Myocyte (in vitro differentiated cells): ENCODE measurements around the gene UBAP1. TPM values are rescaled to one million over a fixed set of nuclear protein-coding genes. Genes with fewer than 3 reads are reported as not detected.
A peak's percentile ranks its signal among the peaks of the same experiment; 100 is the strongest.
"Not testable (repeated sequence)": the region's sequence is repeated elsewhere in the genome, so short reads cannot be mapped to it uniquely, and the experiment has no call there.

Experiments
- DNase-seq: peaks from one replicate; pipeline ENCODE4 v3.0.0-alpha.2; 2012; ENCODE audit warnings: low read depth
- total RNA-seq: library from RNA; depleted of rRNA; stranded (reverse); fragments of >200 nt; gene quantifications from 2 replicates; pipeline ENCODE4 v1.2.3, GENCODE V29; 2014

Gene UBAP1
- total RNA-seq, 1 donor from 2014 or later = 30.5 TPM

DNA sequence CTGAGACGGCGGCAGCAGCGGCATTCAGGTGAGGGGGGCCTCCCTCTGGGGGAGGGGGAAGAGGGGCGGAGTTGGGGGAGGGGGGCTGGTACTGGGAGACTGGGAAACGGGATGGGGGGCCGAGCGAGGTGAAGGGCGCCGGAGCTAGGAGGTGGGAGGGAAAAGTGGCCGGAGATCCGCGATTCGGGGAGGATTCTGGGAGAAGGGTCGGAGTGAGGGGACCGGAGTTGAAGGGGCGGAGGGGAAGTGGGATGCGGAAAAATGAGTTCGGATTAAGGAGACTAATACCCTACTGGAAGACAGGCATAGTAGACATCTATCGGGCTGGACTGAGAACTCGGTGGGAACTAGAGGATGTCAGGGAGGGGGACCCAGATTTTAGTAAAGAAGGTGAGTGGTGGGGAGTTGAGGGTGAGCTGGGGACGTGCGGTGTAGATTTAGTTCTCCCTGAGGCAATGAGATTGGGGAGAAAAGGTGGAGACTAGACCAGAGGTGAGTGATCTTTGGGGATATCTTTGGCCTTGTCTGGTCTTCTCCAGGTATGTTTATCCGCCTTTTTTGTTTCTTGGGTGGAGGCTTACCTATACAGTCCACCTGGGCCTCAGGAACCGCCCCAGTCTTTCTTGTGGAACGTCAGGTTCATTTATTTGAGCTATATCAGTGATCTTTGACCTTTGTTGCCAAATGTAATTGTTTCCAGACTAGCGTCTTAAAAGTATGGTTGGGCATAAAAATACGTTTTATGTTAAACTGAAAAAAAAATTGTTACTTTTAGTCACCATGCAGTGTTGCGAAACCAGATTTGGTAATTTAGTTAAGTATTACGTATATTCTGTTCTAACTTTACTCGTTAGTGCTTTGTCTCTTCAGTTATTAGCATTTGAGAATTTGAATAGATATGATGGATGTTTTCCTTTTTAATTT is 632 bp downstream of the UBAP1 start:
- DNase-seq = no peak

GRCh38 chr9:34185778-34186551 is 7.1 kb downstream of the UBAP1 start:
- peak; percentile 77 for DNase-seq

DNA sequence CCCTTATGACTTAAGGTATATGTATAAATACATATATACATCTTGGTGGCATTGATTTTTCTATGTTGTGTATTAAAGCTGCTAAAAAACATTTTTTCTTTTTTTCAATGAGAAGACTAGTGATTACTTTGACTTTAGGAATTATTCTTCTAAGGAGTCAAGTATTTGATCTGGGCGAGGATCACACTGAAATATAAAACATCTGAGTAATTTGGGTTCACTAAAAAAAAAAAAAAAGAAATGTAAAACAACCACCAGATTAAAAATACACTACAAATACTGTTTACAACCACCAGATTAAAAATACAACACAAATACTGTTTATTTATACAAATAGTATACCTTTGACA is 9.0 kb downstream of the UBAP1 start:
- no peak for DNase-seq

DNA sequence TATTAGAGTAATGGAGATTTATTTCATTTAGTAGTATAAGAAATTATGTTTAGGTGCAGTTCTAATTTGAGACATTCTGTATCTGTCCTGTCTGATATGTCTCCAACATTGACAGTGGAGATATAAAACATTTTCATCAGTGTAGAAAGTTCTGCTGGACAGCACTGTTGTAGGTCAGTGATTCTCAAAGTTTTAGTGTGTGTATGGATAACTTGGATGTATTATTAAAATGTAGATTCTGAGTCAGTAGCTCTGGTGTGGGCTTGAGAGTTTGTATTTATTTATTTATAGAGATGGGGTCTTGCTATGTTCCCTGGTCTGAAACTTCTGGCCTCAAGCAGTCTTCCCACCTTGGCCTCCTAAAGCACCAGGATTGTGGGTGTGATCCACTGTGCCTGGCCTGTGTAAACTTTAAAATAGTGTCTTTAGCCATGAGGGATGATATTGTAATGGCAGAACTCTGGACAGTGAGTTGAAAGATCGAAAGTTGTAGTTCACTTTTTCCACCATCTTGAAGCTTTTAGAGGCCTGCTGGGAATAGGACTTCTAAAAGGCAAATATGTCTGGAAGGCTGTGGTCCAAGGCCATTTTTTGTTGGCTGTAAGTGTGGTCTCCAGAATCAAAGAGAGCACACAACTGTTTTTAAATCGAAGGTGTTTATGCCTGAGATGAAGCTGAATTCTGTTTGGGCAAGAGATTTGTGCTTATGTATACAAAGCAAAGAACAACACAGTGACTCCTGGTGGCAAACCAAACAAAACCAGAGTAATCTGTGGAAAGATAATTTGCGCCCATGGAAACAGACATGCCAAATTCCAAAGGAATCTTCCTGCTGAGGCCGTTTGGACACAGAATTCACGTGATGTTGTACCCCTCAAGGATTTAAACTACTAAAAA is 12.4 kb downstream of the UBAP1 start:
- DNase-seq = peak; percentile 19

GRCh38 chr9:34195143-34195542 is 16.3 kb downstream of the UBAP1 start:
- DNase-seq = no peak

GRCh38 chr9:34197286-34197685 is 18.4 kb downstream of the UBAP1 start:
- not testable (repeated sequence) for DNase-seq

GRCh38 chr9:34197756-34198711 is 19.2 kb downstream of the UBAP1 start:
- peak; percentile 57 for DNase-seq

- DNase-seq = no peak
These were observed 21.2 kb downstream of the UBAP1 start for GRCh38 chr9:34200092-34200491.

GRCh38 chr9:34203275-34203991 is 24.6 kb downstream of the UBAP1 start:
- DNase-seq = no peak

DNA sequence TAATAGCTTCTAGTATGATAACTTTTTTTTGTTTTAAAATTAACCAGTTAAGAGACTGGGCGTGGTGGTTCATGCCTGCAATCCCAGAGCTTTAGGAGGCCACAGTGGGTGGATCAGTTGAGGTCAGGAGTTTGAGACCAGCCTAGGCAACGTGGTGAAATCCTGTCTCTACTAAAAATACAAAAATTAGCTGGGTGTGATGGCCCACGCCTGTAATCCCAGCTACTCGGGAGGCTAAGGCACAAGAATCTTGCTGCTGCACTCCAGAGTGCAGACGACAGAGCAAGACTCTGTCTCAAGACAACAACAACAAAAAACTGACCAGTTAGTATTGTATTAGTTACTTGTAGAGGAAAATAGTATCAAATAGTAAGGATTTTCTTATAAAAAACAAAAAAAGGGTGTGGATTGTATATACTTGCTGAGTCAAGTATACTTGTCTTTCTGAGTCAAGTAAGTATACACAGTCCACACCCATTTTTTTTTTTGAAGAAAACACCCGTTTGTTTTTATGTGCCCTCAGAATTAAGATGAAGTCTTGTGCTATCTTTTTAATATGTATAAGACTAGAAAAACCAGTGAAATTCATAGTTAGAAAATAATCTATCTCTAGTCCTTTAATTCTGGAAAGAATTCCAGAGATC is 25.3 kb downstream of the UBAP1 start:
- DNase-seq = no peak

DNA sequence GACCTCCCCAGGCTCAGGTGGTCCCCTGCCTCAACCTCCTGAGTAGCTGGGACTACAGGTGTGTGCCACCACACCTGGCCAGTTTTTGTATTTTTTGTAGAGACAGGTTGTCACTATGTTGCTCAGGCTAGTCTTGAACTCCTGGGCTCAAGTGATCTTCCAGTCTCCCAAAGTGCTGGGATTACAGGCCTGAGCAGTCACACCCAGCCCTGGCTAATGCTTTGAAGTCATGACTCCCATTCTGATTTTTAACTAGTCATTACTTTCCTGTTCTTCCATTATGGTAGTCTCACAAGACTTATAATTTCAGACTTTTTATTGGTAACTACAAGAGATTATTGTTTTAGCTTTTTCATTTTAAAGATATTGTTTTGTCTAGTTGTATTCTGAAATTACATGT is 26.3 kb downstream of the UBAP1 start:
- no peak for DNase-seq

GRCh38 chr9:34206561-34206960 is 27.7 kb downstream of the UBAP1 start:
- DNase-seq = no peak

- DNase-seq = no peak
These were observed 32.6 kb downstream of the UBAP1 start for GRCh38 chr9:34211395-34211794.

DNA sequence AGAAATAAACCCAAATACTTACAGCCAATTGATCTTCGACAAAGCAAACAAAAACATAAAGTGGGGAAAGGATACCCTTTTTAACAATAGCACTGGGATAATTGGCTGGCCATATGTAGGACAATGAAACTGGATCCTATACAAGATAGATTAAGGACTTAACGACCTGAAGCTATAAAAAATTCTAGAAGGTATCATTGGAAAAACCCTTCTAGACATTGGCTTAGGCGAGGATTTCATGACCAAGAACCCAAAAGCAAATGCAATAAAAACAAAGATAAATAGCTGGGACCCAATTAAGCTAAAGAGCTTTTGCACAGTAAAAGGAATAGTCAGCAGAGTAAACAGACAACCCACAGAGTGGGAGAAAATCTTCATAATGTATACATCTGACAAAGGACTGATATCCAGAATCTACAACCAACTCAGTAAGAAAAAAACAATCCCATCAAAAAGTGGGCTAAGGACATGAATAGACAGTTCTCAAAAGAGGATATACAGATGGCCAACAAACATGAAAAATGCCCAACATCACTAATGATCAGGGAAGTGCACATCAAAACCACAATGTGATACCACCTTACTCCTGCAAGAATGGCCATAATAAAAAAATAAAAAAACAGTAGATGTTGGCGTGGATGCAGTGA is 35.6 kb downstream of the UBAP1 start:
- not testable (repeated sequence) for DNase-seq

DNA sequence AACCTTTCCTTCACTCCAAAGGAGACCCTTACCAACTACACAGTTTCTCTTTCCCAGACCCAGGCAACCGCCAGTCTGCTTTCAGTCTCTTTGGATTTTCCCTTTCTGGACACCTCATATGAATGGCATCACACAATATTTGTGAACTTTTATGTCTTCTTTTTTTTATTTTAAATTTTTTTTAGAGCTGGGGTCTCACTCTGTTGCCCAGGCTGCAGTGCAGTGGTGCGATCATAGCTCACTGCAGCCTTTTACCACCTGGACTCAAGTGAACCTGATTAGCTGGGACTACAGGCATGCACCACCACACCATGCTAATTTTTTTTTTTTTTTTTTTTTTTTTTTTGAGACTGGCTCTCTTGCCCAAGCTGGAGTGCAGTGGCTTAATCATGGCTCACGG is 37.5 kb downstream of the UBAP1 start:
- DNase-seq = no peak

GRCh38 chr9:34217015-34217414 is 38.2 kb downstream of the UBAP1 start:
- DNase-seq = not testable (repeated sequence)

- no peak for DNase-seq
These were observed 39.6 kb downstream of the UBAP1 start for GRCh38 chr9:34218446-34218845.

- no peak for DNase-seq
These were observed 40.6 kb downstream of the UBAP1 start for GRCh38 chr9:34219421-34219820.

GRCh38 chr9:34220218-34220617 is 41.4 kb downstream of the UBAP1 start:
- DNase-seq = no peak
